Large intestine (tissue), 3 donors: Measurements from ENCODE around the gene ABHD11. TPM values are rescaled to one million over a fixed set of nuclear protein-coding genes. Genes with fewer than 3 reads are reported as not detected.
A peak's percentile ranks its signal among the peaks of the same experiment; 100 is the strongest.
"Not testable (repeated sequence)": the region's sequence is repeated elsewhere in the genome, so short reads cannot be mapped to it uniquely, and the experiment has no call there.

Experiments used
- DNase-seq, 2 donors: peaks; one replicate each; pipeline versions ENCODE4 v3.0.0 to v3.0.0-alpha.2; 2013
- H3K27ac ChIP-seq: one replicate; pipeline ENCODE4 v1.5.1; 2013; ENCODE audit warnings: low read length
- H3K27me3 ChIP-seq: 2 replicates; pipeline ENCODE4 v1.6.1; 2013; ENCODE audit warnings: low read length; ENCODE audit not compliant: control insufficient read depth, insufficient read depth
- H3K36me3 ChIP-seq: 2 replicates; pipeline ENCODE4 v1.6.1; 2013; ENCODE audit warnings: low read length; ENCODE audit not compliant: control insufficient read depth, insufficient read depth
- H3K4me1 ChIP-seq: one replicate; pipeline ENCODE4 v1.6.1; 2013; ENCODE audit warnings: low read length; ENCODE audit not compliant: control insufficient read depth, insufficient read depth
- H3K4me3 ChIP-seq: one replicate; pipeline ENCODE4 v1.5.1; 2013; ENCODE audit warnings: low read length
- H3K9me3 ChIP-seq: one replicate; pipeline ENCODE4 v1.6.1; 2013; ENCODE audit warnings: mild to moderate bottlenecking, low read depth, low read length, moderate library complexity; ENCODE audit not compliant: control insufficient read depth
- WGBS: methylation state at CpG from one replicate; pipeline ENCODE4 v1.1.5; 2013; ENCODE audit warnings: low lambda C conversion rate; ENCODE audit not compliant: insufficient coverage; 5-methylcytosine and 5-hydroxymethylcytosine counted together
- polyA plus RNA-seq: library from polyadenylated mRNA; unstranded; fragments of 120-200 nt; gene quantifications from one replicate; pipeline ENCODE4 v1.2.1, GENCODE V29; 2013

The ABHD11 gene
- polyA plus RNA-seq, 1 donor: 46.1 TPM

GRCh38 chr7:73734619-73735527 is 3.7 kb downstream of the ABHD11 start:
- Histone ChIP-seq H3K4me3 (peak overlapping the region; percentile 13), H3K27me3 (no peaks in the 10 kb centered on the region), H3K4me1 (peaks cover 30% of the 10 kb centered on the region), H3K9me3 (no peaks in the 10 kb centered on the region), H3K27ac (peak overlapping the region; percentile 94), H3K36me3 (peaks cover 23% of the 10 kb centered on the region)
- WGBS: 40% methylated on average over 1 of the region's 16 CpGs
- DNase-seq: peak; percentile 95 to 96

DNA sequence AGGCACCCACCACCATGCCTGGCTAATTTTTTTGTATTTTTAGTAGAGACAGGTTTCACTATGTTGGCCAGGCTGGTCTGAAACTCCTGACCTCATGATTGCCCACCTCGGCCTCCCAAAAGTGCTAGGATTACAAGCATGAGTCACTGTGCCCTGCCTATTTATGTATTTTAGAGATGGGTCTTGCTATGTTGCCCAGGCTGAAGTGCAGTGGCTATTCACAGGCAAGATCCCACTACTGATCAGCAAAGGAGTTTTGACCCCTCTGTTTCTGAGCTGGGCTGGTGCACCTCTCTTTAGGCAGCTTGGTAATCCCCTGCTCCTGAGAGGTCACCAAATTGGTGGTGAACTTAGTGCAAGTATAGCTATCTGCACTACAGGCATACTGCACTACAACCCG is 6.2 kb downstream of the ABHD11 start:
- WGBS: no CpG with 5 or more reads among the region's 2 CpGs
- peaks cover 18% of the 10 kb centered on the region for H3K36me3 ChIP-seq

GRCh38 chr7:73730485-73730884 is 8.1 kb downstream of the ABHD11 start:
- peaks cover 6% of the 10 kb centered on the region for H3K4me1 ChIP-seq
- H3K36me3 ChIP-seq: no peaks in the 10 kb centered on the region
- no CpG with 5 or more reads among the region's 3 CpGs for WGBS
- no peak for DNase-seq
- no peak overlapping the region for H3K27ac ChIP-seq
- H3K27me3 ChIP-seq: no peaks in the 10 kb centered on the region
- H3K9me3 ChIP-seq: no peaks in the 10 kb centered on the region
- H3K4me3 ChIP-seq: no peak overlapping the region

More for the DNA sequence above, 6.2 kb downstream of the ABHD11 start:
- Histone ChIP-seq H3K4me3 (no peak overlapping the region), H3K4me1 (peaks cover 22% of the 10 kb centered on the region), H3K9me3 (no peaks in the 10 kb centered on the region), H3K27me3 (no peaks in the 10 kb centered on the region), H3K27ac (no peak overlapping the region)
- no peak for DNase-seq

DNA sequence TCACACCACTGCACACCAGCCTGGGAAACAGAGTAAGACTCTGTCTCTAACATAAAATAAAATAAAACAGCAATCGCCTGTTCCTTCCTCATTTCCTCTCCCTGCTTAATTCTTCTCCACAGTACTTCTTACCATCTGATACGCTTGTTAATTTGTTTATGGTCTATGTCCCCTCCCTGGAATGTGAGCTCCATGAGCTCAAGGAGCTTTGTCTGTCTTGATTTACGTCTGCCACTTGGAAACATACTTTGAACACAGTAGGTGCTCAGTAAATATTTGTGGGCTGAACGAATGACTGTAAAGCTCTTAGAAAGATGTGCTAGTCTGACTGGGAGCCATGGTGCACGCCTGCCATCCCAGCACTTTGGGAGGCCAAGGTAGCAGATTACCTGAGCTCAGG is 10.1 kb downstream of the ABHD11 start:
- no peaks in the 10 kb centered on the region for H3K9me3 ChIP-seq
- H3K36me3 ChIP-seq: no peaks in the 10 kb centered on the region
- H3K27me3 ChIP-seq: no peaks in the 10 kb centered on the region
- no peaks in the 10 kb centered on the region for H3K4me1 ChIP-seq
- WGBS: no CpG with 5 or more reads among the region's 5 CpGs
- H3K4me3 ChIP-seq: no peak overlapping the region
- H3K27ac ChIP-seq: no peak overlapping the region
- DNase-seq: no peak

GRCh38 chr7:73727952-73728351 is 10.7 kb downstream of the ABHD11 start:
- H3K27me3 ChIP-seq: no peaks in the 10 kb centered on the region
- no peaks in the 10 kb centered on the region for H3K36me3 ChIP-seq
- no peak for DNase-seq
- H3K4me1 ChIP-seq: no peaks in the 10 kb centered on the region
- H3K27ac ChIP-seq: no peak overlapping the region
- WGBS: 73% methylated on average over 2 of the region's 3 CpGs
- H3K4me3 ChIP-seq: no peak overlapping the region
- H3K9me3 ChIP-seq: no peaks in the 10 kb centered on the region

DNA sequence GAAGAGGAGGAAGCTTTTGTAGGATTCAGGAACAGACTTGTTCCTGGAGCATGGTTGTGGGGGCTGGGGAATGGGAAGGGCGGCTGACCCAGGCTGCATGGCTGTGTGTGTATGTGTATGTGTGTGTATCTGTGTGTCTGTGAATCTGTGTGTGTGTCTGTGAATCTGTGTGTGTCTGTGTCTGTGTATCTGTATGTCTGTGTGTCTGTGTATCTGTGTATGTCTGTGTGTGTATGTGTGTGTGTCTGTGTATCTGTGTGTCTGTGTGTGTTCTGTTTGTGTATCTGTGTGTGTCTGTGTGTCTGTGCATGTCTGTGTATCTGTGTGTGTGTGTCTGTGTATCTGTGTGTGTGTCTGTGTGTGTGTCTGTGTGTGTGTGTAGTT is 12.5 kb downstream of the ABHD11 start:
- Histone ChIP-seq H3K36me3 (no peaks in the 10 kb centered on the region), H3K4me1 (no peaks in the 10 kb centered on the region), H3K27ac (no peak overlapping the region), H3K4me3 (no peak overlapping the region), H3K9me3 (no peaks in the 10 kb centered on the region), H3K27me3 (no peaks in the 10 kb centered on the region)
- WGBS: no CpG with 5 or more reads among the region's 1 CpG
- DNase-seq: no peak

DNA sequence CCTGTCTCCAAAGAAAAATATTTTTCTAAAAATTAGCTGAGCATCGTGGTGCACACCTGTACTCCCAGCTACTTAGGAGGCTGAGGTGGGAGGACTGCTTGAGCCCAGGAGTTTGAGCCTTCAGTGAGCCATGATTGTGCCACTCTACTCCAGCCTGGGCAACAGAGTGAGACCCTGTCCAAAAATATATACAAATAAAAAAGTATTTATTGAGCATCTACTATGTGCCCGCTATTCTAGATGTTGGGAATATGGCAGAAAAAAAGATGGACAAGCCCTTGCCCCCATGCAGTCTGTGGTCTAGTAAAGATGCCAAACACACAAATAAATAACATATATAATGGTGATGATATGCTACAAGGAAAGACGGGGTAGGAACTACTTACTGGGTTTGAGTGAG is 14.8 kb downstream of the ABHD11 start:
- Histone ChIP-seq H3K27ac (no peak overlapping the region), H3K36me3 (no peaks in the 10 kb centered on the region), H3K4me1 (peaks cover under 1% of the 10 kb centered on the region), H3K9me3 (no peaks in the 10 kb centered on the region), H3K4me3 (no peak overlapping the region), H3K27me3 (no peaks in the 10 kb centered on the region)
- WGBS: no CpG with 5 or more reads among the region's 3 CpGs
- DNase-seq: no peak

GRCh38 chr7:73722785-73723184 is 15.8 kb downstream of the ABHD11 start:
- Histone ChIP-seq H3K27ac (no peak overlapping the region), H3K4me3 (no peak overlapping the region), H3K36me3 (no peaks in the 10 kb centered on the region), H3K4me1 (peaks cover 10% of the 10 kb centered on the region), H3K9me3 (no peaks in the 10 kb centered on the region), H3K27me3 (no peaks in the 10 kb centered on the region)
- WGBS: no CpG with 5 or more reads among the region's 6 CpGs
- DNase-seq: no peak

- peaks cover 16% of the 10 kb centered on the region for H3K4me1 ChIP-seq
- not testable (repeated sequence) for H3K9me3 ChIP-seq, H3K27me3 ChIP-seq, DNase-seq, H3K27ac ChIP-seq, H3K4me3 ChIP-seq, H3K36me3 ChIP-seq
- no CpG with 5 or more reads among the region's 4 CpGs for WGBS
Measured at GRCh38 chr7:73722182-73722581, 16.4 kb downstream of the ABHD11 start.

- H3K27me3 ChIP-seq: no peaks in the 10 kb centered on the region
- no CpG with 5 or more reads among the region's 3 CpGs for WGBS
- H3K9me3 ChIP-seq: no peaks in the 10 kb centered on the region
- H3K27ac ChIP-seq: no peak overlapping the region
- no peak for DNase-seq
- no peak overlapping the region for H3K4me3 ChIP-seq
- H3K4me1 ChIP-seq: peaks cover 22% of the 10 kb centered on the region
- no peaks in the 10 kb centered on the region for H3K36me3 ChIP-seq
Measured at GRCh38 chr7:73721377-73721817, 17.2 kb downstream of the ABHD11 start.

DNA sequence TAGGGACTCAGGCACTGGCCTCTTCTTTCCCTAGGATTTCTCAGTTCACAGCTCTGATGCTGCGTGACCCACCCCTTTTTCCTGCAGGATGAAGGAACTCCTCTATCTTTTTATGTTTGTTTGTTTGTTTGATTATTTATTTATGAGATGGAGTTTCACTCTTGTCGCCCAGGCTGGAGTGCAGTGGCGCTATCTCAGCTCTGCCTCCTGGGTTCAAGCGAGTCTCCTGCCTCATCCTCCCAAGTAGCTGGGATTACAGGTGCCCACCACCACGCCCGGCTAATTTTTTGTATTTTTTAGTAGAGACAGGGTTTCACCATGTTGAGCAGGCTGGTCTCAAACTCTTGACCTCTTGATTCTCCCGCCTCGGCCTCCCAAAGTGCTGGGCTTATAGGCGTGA is 18.2 kb downstream of the ABHD11 start:
- WGBS: no CpG with 5 or more reads among the region's 9 CpGs
- H3K36me3 ChIP-seq, H3K27me3 ChIP-seq, H3K4me3 ChIP-seq, H3K9me3 ChIP-seq, DNase-seq, H3K27ac ChIP-seq: not testable (repeated sequence)
- peaks cover 30% of the 10 kb centered on the region for H3K4me1 ChIP-seq
